ENCODE results near the gene UBR4. TPM values are rescaled to one million over a fixed set of nuclear protein-coding genes. Genes with fewer than 3 reads are reported as not detected.

The UBR4 gene
- total and polyA plus RNA-seq, 2 experiments from 2014 or later = 111 to 230 TPM

DNA sequence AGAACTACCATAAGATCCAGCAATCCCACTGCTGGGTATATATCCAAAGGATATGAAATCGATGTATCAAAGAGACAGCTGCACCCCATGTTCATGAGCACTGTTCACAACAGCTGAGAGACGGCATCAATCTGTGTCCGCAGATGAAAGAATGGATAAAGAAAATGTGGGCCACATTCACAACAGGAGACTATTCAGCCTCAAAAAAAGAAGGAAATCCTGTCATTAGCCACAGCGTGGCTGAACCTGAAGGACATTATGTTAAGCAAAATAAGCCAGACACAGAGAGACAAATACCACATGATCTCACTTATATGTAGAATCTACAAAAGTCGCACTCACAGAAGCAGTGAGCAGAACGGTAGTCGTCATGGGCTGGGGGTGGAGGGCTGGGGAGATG is 154.4 kb downstream of the UBR4 start (continued):
- TF ChIP-seq, protein P1, sequence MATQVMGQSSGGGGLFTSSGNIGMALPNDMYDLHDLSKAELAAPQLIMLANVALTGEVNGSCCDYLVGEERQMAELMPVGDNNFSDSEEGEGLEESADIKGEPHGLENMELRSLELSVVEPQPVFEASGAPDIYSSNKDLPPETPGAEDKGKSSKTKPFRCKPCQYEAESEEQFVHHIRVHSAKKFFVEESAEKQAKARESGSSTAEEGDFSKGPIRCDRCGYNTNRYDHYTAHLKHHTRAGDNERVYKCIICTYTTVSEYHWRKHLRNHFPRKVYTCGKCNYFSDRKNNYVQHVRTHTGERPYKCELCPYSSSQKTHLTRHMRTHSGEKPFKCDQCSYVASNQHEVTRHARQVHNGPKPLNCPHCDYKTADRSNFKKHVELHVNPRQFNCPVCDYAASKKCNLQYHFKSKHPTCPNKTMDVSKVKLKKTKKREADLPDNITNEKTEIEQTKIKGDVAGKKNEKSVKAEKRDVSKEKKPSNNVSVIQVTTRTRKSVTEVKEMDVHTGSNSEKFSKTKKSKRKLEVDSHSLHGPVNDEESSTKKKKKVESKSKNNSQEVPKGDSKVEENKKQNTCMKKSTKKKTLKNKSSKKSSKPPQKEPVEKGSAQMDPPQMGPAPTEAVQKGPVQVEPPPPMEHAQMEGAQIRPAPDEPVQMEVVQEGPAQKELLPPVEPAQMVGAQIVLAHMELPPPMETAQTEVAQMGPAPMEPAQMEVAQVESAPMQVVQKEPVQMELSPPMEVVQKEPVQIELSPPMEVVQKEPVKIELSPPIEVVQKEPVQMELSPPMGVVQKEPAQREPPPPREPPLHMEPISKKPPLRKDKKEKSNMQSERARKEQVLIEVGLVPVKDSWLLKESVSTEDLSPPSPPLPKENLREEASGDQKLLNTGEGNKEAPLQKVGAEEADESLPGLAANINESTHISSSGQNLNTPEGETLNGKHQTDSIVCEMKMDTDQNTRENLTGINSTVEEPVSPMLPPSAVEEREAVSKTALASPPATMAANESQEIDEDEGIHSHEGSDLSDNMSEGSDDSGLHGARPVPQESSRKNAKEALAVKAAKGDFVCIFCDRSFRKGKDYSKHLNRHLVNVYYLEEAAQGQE (IDR thresholded peaks at IDR 0.05; ENCODE audit: unreplicated experiment) = no peak

DNA sequence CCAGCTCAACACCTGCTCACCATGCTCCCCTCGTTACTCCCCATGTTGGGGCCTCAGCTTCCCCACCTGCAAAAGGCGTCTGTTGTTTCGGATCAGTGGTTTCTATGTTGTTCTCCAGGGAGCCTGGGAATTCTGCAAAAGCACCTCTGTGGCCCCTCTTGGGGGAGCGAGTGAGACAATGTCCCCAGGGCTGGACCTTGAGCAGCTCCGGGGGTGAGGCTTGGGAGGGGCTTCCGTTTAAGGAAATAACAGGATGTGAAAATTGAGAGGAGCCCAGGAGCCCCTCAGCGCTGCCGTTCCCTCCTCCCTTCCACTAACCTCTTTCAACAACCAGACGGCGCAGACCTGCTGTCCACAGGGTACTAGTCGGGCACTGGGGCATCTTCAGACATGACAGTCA is 155.1 kb downstream of the UBR4 start:
- Histone ChIP-seq H3K4me2 (no peak overlapping the region), H2AFZ (no peak overlapping the region; the same call in 1 of the 2 replicates), H3K4me1 (ENCODE audit: insufficient read depth) (no peaks in the 10 kb centered on the region), H3F3A (replicated peaks; ENCODE audit: low read depth) (no peaks in the 10 kb centered on the region), H3K36me3 (ENCODE audit: insufficient read depth) (no peaks in the 10 kb centered on the region), H3K9me2 (ENCODE audit: insufficient read depth) (no peaks in the 10 kb centered on the region), H3K27me3 (ENCODE audit: insufficient read depth) (no peaks in the 10 kb centered on the region), H3K27ac (ENCODE audit: low read depth) (no peak overlapping the region), H3K4me3 (no peak overlapping the region), H3K79me2 (replicated peaks; ENCODE audit: insufficient read depth) (no peaks in the 10 kb centered on the region), H4K20me1 (replicated peaks; ENCODE audit: insufficient read depth) (no peaks in the 10 kb centered on the region)
- Mint-ChIP-seq H3K4me3 (no peak overlapping the region), H3K4me1 (peaks cover 2% of the 10 kb centered on the region; the same call in 1 of the 3 replicates), H3K36me3 (ENCODE audit: low read depth) (no peaks in the 10 kb centered on the region; the same call in 2 of the 3 replicates), H3K9me3 (peaks cover 2% of the 10 kb centered on the region; the same call in 1 of the 3 replicates), H3K27ac (no peak overlapping the region), H3K27me3 (ENCODE audit: insufficient read depth, low read depth, poor library complexity) (peaks cover 16% of the 10 kb centered on the region)
- ATAC-seq = no peak
- DNase-seq (ENCODE audit: low spot score) = no peak
- no peak for TF ChIP-seq ZNF331 (CRISPR knock-in tag; IDR thresholded peaks at IDR 0.05; ENCODE audit: low read depth)
- no peak for TF ChIP-seq POLR2AphosphoS5 (IDR thresholded peaks at IDR 0.05; ENCODE audit: low read depth)
- TF ChIP-seq NANOG (IDR thresholded peaks at IDR 0.05; ENCODE audit: borderline replicate concordance) = no peak
- TF ChIP-seq CREB1 (CRISPR knock-in tag; IDR thresholded peaks at IDR 0.05; ENCODE audit: low read depth) = no peak
- no peak for TF ChIP-seq EZH2phosphoT487 (IDR thresholded peaks at IDR 0.05; ENCODE audit: unreplicated experiment)
- TF ChIP-seq ZNF114 (CRISPR knock-in tag; IDR thresholded peaks at IDR 0.05) = no peak
- TF ChIP-seq, protein P2, sequence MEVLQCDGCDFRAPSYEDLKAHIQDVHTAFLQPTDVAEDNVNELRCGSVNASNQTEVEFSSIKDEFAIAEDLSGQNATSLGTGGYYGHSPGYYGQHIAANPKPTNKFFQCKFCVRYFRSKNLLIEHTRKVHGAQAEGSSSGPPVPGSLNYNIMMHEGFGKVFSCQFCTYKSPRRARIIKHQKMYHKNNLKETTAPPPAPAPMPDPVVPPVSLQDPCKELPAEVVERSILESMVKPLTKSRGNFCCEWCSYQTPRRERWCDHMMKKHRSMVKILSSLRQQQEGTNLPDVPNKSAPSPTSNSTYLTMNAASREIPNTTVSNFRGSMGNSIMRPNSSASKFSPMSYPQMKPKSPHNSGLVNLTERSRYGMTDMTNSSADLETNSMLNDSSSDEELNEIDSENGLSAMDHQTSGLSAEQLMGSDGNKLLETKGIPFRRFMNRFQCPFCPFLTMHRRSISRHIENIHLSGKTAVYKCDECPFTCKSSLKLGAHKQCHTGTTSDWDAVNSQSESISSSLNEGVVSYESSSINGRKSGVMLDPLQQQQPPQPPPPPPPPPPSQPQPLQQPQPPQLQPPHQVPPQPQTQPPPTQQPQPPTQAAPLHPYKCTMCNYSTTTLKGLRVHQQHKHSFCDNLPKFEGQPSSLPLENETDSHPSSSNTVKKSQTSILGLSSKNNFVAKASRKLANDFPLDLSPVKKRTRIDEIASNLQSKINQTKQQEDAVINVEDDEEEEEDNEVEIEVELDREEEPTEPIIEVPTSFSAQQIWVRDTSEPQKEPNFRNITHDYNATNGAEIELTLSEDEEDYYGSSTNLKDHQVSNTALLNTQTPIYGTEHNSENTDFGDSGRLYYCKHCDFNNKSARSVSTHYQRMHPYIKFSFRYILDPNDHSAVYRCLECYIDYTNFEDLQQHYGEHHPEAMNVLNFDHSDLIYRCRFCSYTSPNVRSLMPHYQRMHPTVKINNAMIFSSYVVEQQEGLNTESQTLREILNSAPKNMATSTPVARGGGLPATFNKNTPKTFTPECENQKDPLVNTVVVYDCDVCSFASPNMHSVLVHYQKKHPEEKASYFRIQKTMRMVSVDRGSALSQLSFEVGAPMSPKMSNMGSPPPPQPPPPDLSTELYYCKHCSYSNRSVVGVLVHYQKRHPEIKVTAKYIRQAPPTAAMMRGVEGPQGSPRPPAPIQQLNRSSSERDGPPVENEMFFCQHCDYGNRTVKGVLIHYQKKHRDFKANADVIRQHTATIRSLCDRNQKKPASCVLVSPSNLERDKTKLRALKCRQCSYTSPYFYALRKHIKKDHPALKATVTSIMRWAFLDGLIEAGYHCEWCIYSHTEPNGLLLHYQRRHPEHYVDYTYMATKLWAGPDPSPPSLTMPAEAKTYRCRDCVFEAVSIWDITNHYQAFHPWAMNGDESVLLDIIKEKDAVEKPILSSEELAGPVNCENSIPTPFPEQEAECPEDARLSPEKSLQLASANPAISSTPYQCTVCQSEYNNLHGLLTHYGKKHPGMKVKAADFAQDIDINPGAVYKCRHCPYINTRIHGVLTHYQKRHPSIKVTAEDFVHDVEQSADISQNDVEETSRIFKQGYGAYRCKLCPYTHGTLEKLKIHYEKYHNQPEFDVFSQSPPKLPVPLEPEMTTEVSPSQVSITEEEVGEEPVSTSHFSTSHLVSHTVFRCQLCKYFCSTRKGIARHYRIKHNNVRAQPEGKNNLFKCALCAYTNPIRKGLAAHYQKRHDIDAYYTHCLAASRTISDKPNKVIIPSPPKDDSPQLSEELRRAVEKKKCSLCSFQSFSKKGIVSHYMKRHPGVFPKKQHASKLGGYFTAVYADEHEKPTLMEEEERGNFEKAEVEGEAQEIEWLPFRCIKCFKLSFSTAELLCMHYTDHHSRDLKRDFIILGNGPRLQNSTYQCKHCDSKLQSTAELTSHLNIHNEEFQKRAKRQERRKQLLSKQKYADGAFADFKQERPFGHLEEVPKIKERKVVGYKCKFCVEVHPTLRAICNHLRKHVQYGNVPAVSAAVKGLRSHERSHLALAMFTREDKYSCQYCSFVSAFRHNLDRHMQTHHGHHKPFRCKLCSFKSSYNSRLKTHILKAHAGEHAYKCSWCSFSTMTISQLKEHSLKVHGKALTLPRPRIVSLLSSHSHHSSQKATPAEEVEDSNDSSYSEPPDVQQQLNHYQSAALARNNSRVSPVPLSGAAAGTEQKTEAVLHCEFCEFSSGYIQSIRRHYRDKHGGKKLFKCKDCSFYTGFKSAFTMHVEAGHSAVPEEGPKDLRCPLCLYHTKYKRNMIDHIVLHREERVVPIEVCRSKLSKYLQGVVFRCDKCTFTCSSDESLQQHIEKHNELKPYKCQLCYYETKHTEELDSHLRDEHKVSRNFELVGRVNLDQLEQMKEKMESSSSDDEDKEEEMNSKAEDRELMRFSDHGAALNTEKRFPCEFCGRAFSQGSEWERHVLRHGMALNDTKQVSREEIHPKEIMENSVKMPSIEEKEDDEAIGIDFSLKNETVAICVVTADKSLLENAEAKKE (CRISPR knock-in tag; IDR thresholded peaks at IDR 0.05) = no peak
- TF ChIP-seq, protein P3, sequence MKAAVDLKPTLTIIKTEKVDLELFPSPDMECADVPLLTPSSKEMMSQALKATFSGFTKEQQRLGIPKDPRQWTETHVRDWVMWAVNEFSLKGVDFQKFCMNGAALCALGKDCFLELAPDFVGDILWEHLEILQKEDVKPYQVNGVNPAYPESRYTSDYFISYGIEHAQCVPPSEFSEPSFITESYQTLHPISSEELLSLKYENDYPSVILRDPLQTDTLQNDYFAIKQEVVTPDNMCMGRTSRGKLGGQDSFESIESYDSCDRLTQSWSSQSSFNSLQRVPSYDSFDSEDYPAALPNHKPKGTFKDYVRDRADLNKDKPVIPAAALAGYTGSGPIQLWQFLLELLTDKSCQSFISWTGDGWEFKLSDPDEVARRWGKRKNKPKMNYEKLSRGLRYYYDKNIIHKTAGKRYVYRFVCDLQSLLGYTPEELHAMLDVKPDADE (IDR thresholded peaks at IDR 0.05) = no peak
- TF ChIP-seq JUNB (IDR thresholded peaks at IDR 0.05; ENCODE audit: unreplicated experiment) = no peak
- TF ChIP-seq EZH2 (IDR thresholded peaks at IDR 0.05; ENCODE audit: low read depth, unreplicated experiment) = no peak
- TF ChIP-seq, protein P1 (IDR thresholded peaks at IDR 0.05; ENCODE audit: unreplicated experiment) = no peak

All from GM23338 (cell line).